AG04449 (cell line): ENCODE results near the gene ABCC9.

Source experiments
- CTCF ChIA-PET: fragments of 350-600 bp; formaldehyde crosslinking; extraction: SDS; loops from one replicate; lab custom pipeline; 2021; ENCODE audit warnings: antibody characterized with exemption; lab: Yijun Ruan, JAX
- POLR2A ChIA-PET: fragments of 400-600, 350-600 bp; formaldehyde crosslinking; extraction: SDS; loops from one replicate; lab custom pipeline; 2020; ENCODE audit warnings: antibody characterized with exemption, inconsistent platforms; lab: Yijun Ruan, JAX
- DNase-seq: peaks from one replicate; pipeline ENCODE4 v3.0.0-alpha.2; 2010; ENCODE audit warnings: low read depth, low spot score
- H3K4me3 ChIP-seq: 2 replicates; pipeline ENCODE4 v1.5.1; 2011; ENCODE audit warnings: low read depth, mild to moderate bottlenecking, control low read depth, low read length
- TF ChIP-seq, protein P1 (sequence below): IDR thresholded peaks from one replicate; pipeline ENCODE4 v1.5.1; 2011; ENCODE audit warnings: mild to moderate bottlenecking, moderate library complexity, low read length, control low read depth, inconsistent platforms; ENCODE audit not compliant: insufficient read depth; ENCODE audit errors: missing control alignments

The ABCC9 gene

DNA sequence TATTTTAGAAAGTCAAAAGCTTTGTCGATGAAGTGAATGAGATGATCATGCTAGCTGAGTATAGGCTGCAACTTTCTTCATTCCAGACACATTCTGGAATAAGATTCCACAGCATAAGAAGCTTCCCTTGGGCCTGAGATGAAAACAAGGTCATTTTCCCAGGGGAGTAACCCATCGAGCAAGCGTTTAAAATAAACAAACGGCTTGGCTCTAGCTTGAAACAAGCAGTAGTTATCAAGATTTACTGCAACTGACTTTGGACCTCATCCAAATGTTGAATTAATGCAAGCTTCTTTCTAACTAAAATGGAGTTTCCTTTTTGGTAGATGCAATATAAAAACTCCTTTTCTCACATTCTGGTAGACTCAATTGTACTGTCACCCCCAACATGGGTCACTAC lies 189.7 kb downstream of the ABCC9 start:
- ChIA-PET CTCF (no interaction called here), POLR2A (no interaction called here)
- TF ChIP-seq, protein P1, sequence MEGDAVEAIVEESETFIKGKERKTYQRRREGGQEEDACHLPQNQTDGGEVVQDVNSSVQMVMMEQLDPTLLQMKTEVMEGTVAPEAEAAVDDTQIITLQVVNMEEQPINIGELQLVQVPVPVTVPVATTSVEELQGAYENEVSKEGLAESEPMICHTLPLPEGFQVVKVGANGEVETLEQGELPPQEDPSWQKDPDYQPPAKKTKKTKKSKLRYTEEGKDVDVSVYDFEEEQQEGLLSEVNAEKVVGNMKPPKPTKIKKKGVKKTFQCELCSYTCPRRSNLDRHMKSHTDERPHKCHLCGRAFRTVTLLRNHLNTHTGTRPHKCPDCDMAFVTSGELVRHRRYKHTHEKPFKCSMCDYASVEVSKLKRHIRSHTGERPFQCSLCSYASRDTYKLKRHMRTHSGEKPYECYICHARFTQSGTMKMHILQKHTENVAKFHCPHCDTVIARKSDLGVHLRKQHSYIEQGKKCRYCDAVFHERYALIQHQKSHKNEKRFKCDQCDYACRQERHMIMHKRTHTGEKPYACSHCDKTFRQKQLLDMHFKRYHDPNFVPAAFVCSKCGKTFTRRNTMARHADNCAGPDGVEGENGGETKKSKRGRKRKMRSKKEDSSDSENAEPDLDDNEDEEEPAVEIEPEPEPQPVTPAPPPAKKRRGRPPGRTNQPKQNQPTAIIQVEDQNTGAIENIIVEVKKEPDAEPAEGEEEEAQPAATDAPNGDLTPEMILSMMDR = no peak
- no peak for DNase-seq
- H3K4me3 ChIP-seq = no peak overlapping the region
